HepG2 (cell line): ENCODE data around the gene DDX4. TPM values are rescaled to one million over a fixed set of nuclear protein-coding genes. Genes with fewer than 3 reads are reported as not detected.

Source experiments
- CENPX ChIP-seq: sonication (generic); formaldehyde crosslinking; IDR thresholded peaks from 2 replicates; pipeline ENCODE4 v1.9.0; 2021; ENCODE audit warnings: mild to moderate bottlenecking, missing genetic modification reagents, moderate library complexity
- CSRNP1 ChIP-seq: sonication (generic); formaldehyde crosslinking; IDR thresholded peaks from 2 replicates; pipeline ENCODE4 v1.8.1; 2023; ENCODE audit warnings: mild to moderate bottlenecking, missing genetic modification reagents
- FOXK1 ChIP-seq: sonication (generic); formaldehyde crosslinking; IDR thresholded peaks from 2 replicates; pipeline ENCODE4 v1.4.0; 2020; ENCODE audit warnings: low read depth, missing genetic modification reagents, borderline replicate concordance
- HNF4A ChIP-seq: sonication (generic); formaldehyde crosslinking; IDR thresholded peaks from 2 replicates; pipeline ENCODE4 v1.4.0; 2020; ENCODE audit warnings: missing genetic modification reagents
- MAX ChIP-seq: IDR thresholded peaks from 2 replicates; pipeline ENCODE4 v1.6.1; 2012; ENCODE audit warnings: inconsistent platforms
- MED1 ChIP-seq: sonication (generic); formaldehyde crosslinking; IDR thresholded peaks from 2 replicates; pipeline ENCODE4 v1.4.0; 2020; ENCODE audit warnings: missing genetic modification reagents
- MEF2D ChIP-seq: sonication (generic); formaldehyde crosslinking; IDR thresholded peaks from 2 replicates; pipeline ENCODE4 v1.5.1; 2020; ENCODE audit warnings: mild to moderate bottlenecking, missing genetic modification reagents
- MYC ChIP-seq: sonication (generic); formaldehyde crosslinking; IDR thresholded peaks from 2 replicates; pipeline ENCODE4 v1.9.0; 2021; ENCODE audit warnings: missing genetic modification reagents, borderline replicate concordance
- NAIF1 ChIP-seq: sonication (generic); formaldehyde crosslinking; IDR thresholded peaks from 2 replicates; pipeline ENCODE4 v1.5.0; 2020; ENCODE audit warnings: mild to moderate bottlenecking, missing genetic modification reagents, borderline replicate concordance
- NR2C2 ChIP-seq: sonication (generic); formaldehyde crosslinking; IDR thresholded peaks from 2 replicates; pipeline ENCODE4 v1.4.0; 2020; ENCODE audit warnings: missing genetic modification reagents, mild to moderate bottlenecking, moderate library complexity, borderline replicate concordance
- POLR2AphosphoS5 ChIP-seq: IDR thresholded peaks from 2 replicates; pipeline ENCODE4 v1.6.1; 2012; ENCODE audit warnings: low read depth, low read length
- RBM39 ChIP-seq: fragments of 200-400 bp; formaldehyde crosslinking; IDR thresholded peaks from one replicate; pipeline ENCODE4 v1.6.1; 2018; ENCODE audit warnings: antibody characterized with exemption, mild to moderate bottlenecking, low read depth, low read length; ENCODE audit not compliant: poor library complexity, severe bottlenecking
- ZFP82 ChIP-seq: sonication (generic); formaldehyde crosslinking; IDR thresholded peaks from 2 replicates; pipeline ENCODE4 v1.5.1; 2020; ENCODE audit warnings: mild to moderate bottlenecking, missing genetic modification reagents, borderline replicate concordance
- ZNF12 ChIP-seq: sonication (generic); formaldehyde crosslinking; IDR thresholded peaks from 2 replicates; pipeline ENCODE4 v1.5.0; 2020; ENCODE audit warnings: missing genetic modification reagents
- ZNF605 ChIP-seq: sonication (generic); formaldehyde crosslinking; IDR thresholded peaks from 2 replicates; pipeline ENCODE4 v1.8.0; 2022; ENCODE audit warnings: mild to moderate bottlenecking, missing genetic modification reagents
- ZNF672 ChIP-seq: sonication (generic); formaldehyde crosslinking; IDR thresholded peaks from 2 replicates; pipeline ENCODE4 v1.8.1; 2022; ENCODE audit warnings: missing genetic modification reagents
- ZNF749 ChIP-seq: sonication (generic); formaldehyde crosslinking; IDR thresholded peaks from 2 replicates; pipeline ENCODE4 v1.8.0; 2022; ENCODE audit warnings: mild to moderate bottlenecking, missing genetic modification reagents, moderate library complexity, borderline replicate concordance
- ZSCAN12 ChIP-seq: sonication (generic); formaldehyde crosslinking; IDR thresholded peaks from 2 replicates; pipeline ENCODE4 v1.9.0; 2021; ENCODE audit warnings: mild to moderate bottlenecking, missing genetic modification reagents
- ZSCAN30 ChIP-seq: sonication (generic); formaldehyde crosslinking; IDR thresholded peaks from 2 replicates; pipeline ENCODE4 v1.5.0; 2020; ENCODE audit warnings: mild to moderate bottlenecking, missing genetic modification reagents
- polyA plus RNA-seq, 8 experiments: library from polyadenylated mRNA; depleted of rRNA in 3 of 8; stranded (reverse) in 7 of 8; unstranded in 1 of 8; fragments of >200 nt; fragmentation: Illumina TruSeq in 4 of 8; extraction: Trizol in 4 of 8; gene quantifications; 2 replicates each; pipeline versions ENCODE4 v1.2.1 to v1.2.3, GENCODE V29; 2011 to 2016; ENCODE audit warnings: low read depth in 4 of 8, missing spikeins in 1 of 8, mixed read lengths in 1 of 8; ENCODE audit not compliant: insufficient read depth in 1 of 8
- total RNA-seq, 5 experiments: library from RNA; depleted of rRNA; stranded (reverse); fragments of >200 nt; fragmentation: Illumina TruSeq; extraction: Trizol; gene quantifications; 2 replicates each; pipeline ENCODE4 v1.2.3, GENCODE V29; 2016; ENCODE audit warnings: low read depth in 1 of 5
- TF ChIP-seq, protein P1 (sequence below), 2 experiments: fragments of 450-650 bp in 1 of 2; sonication (generic) in 1 of 2; formaldehyde crosslinking; IDR thresholded peaks; 2 replicates each; pipeline versions ENCODE4 v1.5.0 to v1.8.0; 2020 to 2022; ENCODE audit warnings: mild to moderate bottlenecking in 1 of 2, missing genetic modification reagents in 1 of 2
- TF ChIP-seq, protein P2 (sequence below): IDR thresholded peaks from 2 replicates; pipeline ENCODE4 v1.6.1; 2016; ENCODE audit warnings: missing compliant biosample characterization, missing genetic modification reagents, borderline replicate concordance
- TF ChIP-seq, protein P3 (sequence below): sonication (generic); formaldehyde crosslinking; IDR thresholded peaks from 2 replicates; pipeline ENCODE4 v1.5.0; 2020; ENCODE audit warnings: mild to moderate bottlenecking, missing genetic modification reagents

Gene DDX4
- total and polyA plus RNA-seq, 2 of the 13 experiments (the other 11 are each of a cell fraction or from before 2014, with no cell fraction given) = 0.05 TPM; not detected in 1

- peak; percentile 34; the same call in 1 of the 2 replicates for TF ChIP-seq HNF4A (CRISPR knock-in tag)
- no peak for TF ChIP-seq CENPX (CRISPR knock-in tag)
- TF ChIP-seq RBM39 = peak; percentile 51
- peak; percentile 63; the same call in 1 of the 2 replicates for TF ChIP-seq MED1
- TF ChIP-seq MEF2D = 0 out of 2 replicates have a peak, but pooled peaks have one; percentile 56
- TF ChIP-seq, protein P1, sequence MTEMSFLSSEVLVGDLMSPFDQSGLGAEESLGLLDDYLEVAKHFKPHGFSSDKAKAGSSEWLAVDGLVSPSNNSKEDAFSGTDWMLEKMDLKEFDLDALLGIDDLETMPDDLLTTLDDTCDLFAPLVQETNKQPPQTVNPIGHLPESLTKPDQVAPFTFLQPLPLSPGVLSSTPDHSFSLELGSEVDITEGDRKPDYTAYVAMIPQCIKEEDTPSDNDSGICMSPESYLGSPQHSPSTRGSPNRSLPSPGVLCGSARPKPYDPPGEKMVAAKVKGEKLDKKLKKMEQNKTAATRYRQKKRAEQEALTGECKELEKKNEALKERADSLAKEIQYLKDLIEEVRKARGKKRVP (CRISPR knock-in tag; IDR thresholded peaks at IDR 0.05) = 0 out of 4 replicates have a peak, but pooled peaks of 1 of the 2 experiments have one; percentile 13
- TF ChIP-seq POLR2AphosphoS5 = peak; percentile 87
- TF ChIP-seq MYC (CRISPR knock-in tag) = peak; percentile 86
- TF ChIP-seq, protein P2, sequence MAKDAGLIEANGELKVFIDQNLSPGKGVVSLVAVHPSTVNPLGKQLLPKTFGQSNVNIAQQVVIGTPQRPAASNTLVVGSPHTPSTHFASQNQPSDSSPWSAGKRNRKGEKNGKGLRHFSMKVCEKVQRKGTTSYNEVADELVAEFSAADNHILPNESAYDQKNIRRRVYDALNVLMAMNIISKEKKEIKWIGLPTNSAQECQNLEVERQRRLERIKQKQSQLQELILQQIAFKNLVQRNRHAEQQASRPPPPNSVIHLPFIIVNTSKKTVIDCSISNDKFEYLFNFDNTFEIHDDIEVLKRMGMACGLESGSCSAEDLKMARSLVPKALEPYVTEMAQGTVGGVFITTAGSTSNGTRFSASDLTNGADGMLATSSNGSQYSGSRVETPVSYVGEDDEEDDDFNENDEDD (CRISPR knock-in tag) = peak; percentile 53; the same call in 1 of the 2 replicates
- peak; percentile 58; the same call in 1 of the 2 replicates for TF ChIP-seq CSRNP1 (CRISPR knock-in tag)
- no peak for TF ChIP-seq ZNF672 (CRISPR knock-in tag)
- TF ChIP-seq MAX = peak; percentile 71
- TF ChIP-seq ZSCAN12 (CRISPR knock-in tag) = no peak
- peak; percentile 28; the same call in 1 of the 2 replicates for TF ChIP-seq ZNF12 (CRISPR knock-in tag)
- peak; percentile 59; the same call in 1 of the 2 replicates for TF ChIP-seq ZNF605 (CRISPR knock-in tag)
- TF ChIP-seq NR2C2 (CRISPR knock-in tag) = peak; percentile 30; the same call in 1 of the 2 replicates
- TF ChIP-seq NAIF1 (CRISPR knock-in tag) = 0 out of 2 replicates have a peak, but pooled peaks have one; percentile 52
- peak; percentile 47; the same call in 1 of the 2 replicates for TF ChIP-seq FOXK1 (CRISPR knock-in tag)
- peak; percentile 50; the same call in 1 of the 2 replicates for TF ChIP-seq ZNF749
- peak; percentile 65; the same call in 1 of the 2 replicates for TF ChIP-seq ZFP82 (CRISPR knock-in tag)
- TF ChIP-seq ZSCAN30 (CRISPR knock-in tag) = 0 out of 2 replicates have a peak, but pooled peaks have one; percentile 67
- TF ChIP-seq, protein P3, sequence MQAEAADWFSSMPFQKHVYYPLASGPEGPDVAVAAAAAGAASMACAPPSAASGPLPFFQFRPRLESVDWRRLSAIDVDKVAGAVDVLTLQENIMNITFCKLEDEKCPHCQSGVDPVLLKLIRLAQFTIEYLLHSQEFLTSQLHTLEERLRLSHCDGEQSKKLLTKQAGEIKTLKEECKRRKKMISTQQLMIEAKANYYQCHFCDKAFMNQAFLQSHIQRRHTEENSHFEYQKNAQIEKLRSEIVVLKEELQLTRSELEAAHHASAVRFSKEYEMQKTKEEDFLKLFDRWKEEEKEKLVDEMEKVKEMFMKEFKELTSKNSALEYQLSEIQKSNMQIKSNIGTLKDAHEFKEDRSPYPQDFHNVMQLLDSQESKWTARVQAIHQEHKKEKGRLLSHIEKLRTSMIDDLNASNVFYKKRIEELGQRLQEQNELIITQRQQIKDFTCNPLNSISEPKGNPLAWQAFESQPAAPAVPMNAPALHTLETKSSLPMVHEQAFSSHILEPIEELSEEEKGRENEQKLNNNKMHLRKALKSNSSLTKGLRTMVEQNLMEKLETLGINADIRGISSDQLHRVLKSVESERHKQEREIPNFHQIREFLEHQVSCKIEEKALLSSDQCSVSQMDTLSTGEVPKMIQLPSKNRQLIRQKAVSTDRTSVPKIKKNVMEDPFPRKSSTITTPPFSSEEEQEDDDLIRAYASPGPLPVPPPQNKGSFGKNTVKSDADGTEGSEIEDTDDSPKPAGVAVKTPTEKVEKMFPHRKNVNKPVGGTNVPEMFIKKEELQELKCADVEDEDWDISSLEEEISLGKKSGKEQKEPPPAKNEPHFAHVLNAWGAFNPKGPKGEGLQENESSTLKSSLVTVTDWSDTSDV (CRISPR knock-in tag) = no peak
These were observed 25.6 kb upstream of the DDX4 start, which contains the start of gene SLC38A9 (continued) for GRCh38 chr5:55712023-55712859.
